Measurements from ENCODE around the gene BLACAT1. TPM values are rescaled to one million over a fixed set of nuclear protein-coding genes. Genes with fewer than 3 reads are reported as not detected.
A peak's percentile ranks its signal among the peaks of the same experiment; 100 is the strongest.

BLACAT1 gene
- total and polyA plus RNA-seq, 2 of the 13 experiments (the other 11 are each of a cell fraction or from before 2014, with no cell fraction given), result 1.2 to 2.8 TPM

DNA sequence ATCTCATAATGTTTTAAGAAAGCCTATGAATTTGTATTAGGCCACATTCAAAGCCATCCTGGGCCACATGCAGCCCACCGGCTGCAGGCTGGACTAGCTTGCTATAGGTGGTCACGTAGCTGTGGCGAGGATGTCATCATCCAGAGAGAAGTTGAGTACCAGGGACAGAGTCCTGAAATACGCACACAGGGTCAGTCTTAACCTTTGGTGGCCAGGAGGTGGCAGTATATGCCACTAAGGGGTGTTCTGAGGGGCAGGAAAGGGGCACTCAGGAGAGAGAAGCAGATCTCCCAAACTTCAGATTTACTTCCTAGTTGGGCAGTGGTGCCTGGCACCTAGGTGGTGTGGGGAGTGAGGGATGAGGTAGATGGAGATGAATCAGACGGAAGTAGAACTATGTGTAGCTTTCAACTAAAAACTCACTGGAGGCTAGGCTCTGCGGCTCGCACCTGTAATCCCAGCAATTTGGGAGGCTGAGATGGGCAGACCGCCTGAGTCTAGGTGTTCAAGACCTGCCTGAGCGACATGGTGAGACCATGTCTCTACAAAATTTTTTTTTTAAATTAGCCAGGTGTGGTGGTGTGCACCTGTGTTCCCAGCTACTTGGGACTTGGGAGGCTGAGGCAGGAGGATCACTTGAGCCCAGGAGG, 32.4 kb upstream of the BLACAT1 start (continued):
- TF ChIP-seq AHR (CRISPR knock-in tag; IDR thresholded peaks at IDR 0.05), result no peak
- no peak for TF ChIP-seq ZNF660 (CRISPR knock-in tag; IDR thresholded peaks at IDR 0.05; ENCODE audit: borderline replicate concordance, low read depth)
- TF ChIP-seq POLR2G (IDR thresholded peaks at IDR 0.05; ENCODE audit: low read depth, low read length), result no peak
- TF ChIP-seq, protein P1, sequence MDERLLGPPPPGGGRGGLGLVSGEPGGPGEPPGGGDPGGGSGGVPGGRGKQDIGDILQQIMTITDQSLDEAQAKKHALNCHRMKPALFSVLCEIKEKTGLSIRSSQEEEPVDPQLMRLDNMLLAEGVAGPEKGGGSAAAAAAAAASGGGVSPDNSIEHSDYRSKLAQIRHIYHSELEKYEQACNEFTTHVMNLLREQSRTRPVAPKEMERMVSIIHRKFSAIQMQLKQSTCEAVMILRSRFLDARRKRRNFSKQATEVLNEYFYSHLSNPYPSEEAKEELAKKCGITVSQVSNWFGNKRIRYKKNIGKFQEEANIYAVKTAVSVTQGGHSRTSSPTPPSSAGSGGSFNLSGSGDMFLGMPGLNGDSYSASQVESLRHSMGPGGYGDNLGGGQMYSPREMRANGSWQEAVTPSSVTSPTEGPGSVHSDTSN (CRISPR knock-in tag; IDR thresholded peaks at IDR 0.05), result no peak
- TF ChIP-seq, protein P2, sequence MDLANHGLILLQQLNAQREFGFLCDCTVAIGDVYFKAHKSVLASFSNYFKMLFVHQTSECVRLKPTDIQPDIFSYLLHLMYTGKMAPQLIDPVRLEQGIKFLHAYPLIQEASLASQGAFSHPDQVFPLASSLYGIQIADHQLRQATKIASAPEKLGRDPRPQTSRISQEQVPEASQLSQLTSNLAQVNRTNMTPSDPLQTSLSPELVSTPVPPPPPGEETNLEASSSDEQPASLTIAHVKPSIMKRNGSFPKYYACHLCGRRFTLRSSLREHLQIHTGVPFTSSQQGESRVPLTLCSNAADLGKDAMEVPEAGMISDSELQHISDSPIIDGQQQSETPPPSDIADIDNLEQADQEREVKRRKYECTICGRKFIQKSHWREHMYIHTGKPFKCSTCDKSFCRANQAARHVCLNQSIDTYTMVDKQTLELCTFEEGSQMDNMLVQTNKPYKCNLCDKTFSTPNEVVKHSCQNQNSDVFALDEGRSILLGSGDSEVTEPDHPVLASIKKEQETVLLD (CRISPR knock-in tag; IDR thresholded peaks at IDR 0.05; ENCODE audit: low read depth), result no peak
- TF ChIP-seq, protein P3, sequence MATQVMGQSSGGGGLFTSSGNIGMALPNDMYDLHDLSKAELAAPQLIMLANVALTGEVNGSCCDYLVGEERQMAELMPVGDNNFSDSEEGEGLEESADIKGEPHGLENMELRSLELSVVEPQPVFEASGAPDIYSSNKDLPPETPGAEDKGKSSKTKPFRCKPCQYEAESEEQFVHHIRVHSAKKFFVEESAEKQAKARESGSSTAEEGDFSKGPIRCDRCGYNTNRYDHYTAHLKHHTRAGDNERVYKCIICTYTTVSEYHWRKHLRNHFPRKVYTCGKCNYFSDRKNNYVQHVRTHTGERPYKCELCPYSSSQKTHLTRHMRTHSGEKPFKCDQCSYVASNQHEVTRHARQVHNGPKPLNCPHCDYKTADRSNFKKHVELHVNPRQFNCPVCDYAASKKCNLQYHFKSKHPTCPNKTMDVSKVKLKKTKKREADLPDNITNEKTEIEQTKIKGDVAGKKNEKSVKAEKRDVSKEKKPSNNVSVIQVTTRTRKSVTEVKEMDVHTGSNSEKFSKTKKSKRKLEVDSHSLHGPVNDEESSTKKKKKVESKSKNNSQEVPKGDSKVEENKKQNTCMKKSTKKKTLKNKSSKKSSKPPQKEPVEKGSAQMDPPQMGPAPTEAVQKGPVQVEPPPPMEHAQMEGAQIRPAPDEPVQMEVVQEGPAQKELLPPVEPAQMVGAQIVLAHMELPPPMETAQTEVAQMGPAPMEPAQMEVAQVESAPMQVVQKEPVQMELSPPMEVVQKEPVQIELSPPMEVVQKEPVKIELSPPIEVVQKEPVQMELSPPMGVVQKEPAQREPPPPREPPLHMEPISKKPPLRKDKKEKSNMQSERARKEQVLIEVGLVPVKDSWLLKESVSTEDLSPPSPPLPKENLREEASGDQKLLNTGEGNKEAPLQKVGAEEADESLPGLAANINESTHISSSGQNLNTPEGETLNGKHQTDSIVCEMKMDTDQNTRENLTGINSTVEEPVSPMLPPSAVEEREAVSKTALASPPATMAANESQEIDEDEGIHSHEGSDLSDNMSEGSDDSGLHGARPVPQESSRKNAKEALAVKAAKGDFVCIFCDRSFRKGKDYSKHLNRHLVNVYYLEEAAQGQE (IDR thresholded peaks at IDR 0.05; ENCODE audit: borderline replicate concordance in 1 of 2, low read depth in 1 of 2, low read length in 2 of 2), result peak; percentile 53 to 92
- TF ChIP-seq, protein P4, sequence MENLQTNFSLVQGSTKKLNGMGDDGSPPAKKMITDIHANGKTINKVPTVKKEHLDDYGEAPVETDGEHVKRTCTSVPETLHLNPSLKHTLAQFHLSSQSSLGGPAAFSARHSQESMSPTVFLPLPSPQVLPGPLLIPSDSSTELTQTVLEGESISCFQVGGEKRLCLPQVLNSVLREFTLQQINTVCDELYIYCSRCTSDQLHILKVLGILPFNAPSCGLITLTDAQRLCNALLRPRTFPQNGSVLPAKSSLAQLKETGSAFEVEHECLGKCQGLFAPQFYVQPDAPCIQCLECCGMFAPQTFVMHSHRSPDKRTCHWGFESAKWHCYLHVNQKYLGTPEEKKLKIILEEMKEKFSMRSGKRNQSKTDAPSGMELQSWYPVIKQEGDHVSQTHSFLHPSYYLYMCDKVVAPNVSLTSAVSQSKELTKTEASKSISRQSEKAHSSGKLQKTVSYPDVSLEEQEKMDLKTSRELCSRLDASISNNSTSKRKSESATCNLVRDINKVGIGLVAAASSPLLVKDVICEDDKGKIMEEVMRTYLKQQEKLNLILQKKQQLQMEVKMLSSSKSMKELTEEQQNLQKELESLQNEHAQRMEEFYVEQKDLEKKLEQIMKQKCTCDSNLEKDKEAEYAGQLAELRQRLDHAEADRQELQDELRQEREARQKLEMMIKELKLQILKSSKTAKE (CRISPR knock-in tag; IDR thresholded peaks at IDR 0.05; ENCODE audit: borderline replicate concordance), result no peak
- TF ChIP-seq GABPA (IDR thresholded peaks at IDR 0.05; ENCODE audit: low read depth, low read length), result no peak
- no peak for TF ChIP-seq GABPA (CRISPR knock-in tag; IDR thresholded peaks at IDR 0.05; ENCODE audit: low read depth)
- TF ChIP-seq ZZZ3 (CRISPR knock-in tag; IDR thresholded peaks at IDR 0.05; ENCODE audit: borderline replicate concordance), result no peak
- no peak for TF ChIP-seq KLF15 (CRISPR knock-in tag; IDR thresholded peaks at IDR 0.05; ENCODE audit: borderline replicate concordance)
- TF ChIP-seq HNF4A (CRISPR knock-in tag; IDR thresholded peaks at IDR 0.05), result peak; percentile 15; the same call in 1 of the 2 replicates
- TF ChIP-seq, protein P5, sequence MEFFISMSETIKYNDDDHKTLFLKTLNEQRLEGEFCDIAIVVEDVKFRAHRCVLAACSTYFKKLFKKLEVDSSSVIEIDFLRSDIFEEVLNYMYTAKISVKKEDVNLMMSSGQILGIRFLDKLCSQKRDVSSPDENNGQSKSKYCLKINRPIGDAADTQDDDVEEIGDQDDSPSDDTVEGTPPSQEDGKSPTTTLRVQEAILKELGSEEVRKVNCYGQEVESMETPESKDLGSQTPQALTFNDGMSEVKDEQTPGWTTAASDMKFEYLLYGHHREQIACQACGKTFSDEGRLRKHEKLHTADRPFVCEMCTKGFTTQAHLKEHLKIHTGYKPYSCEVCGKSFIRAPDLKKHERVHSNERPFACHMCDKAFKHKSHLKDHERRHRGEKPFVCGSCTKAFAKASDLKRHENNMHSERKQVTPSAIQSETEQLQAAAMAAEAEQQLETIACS (CRISPR knock-in tag; IDR thresholded peaks at IDR 0.05), result no peak
- TF ChIP-seq ZSCAN31 (CRISPR knock-in tag; IDR thresholded peaks at IDR 0.05; ENCODE audit: low read depth), result no peak
- no peak for TF ChIP-seq ZNF670 (CRISPR knock-in tag; IDR thresholded peaks at IDR 0.05; ENCODE audit: borderline replicate concordance)
- TF ChIP-seq HHEX (CRISPR knock-in tag; IDR thresholded peaks at IDR 0.05), result no peak
- TF ChIP-seq YEATS4 (CRISPR knock-in tag; IDR thresholded peaks at IDR 0.05; ENCODE audit: borderline replicate concordance), result no peak
- TF ChIP-seq NCOA2 (CRISPR knock-in tag; IDR thresholded peaks at IDR 0.05), result 0 out of 2 replicates have a peak, but pooled peaks have one; percentile 19
- TF ChIP-seq ZNF777 (CRISPR knock-in tag; IDR thresholded peaks at IDR 0.05), result no peak

Measured in HepG2 (cell line).